Gastroesophageal sphincter (tissue), 3 donors: ENCODE measurements around the gene IRX4.

Experiments
- CTCF ChIP-seq, 4 experiments: fragments of 200-600 bp in 2 of 4; fragments of 450-650 bp in 2 of 4; sonication (generic) in 1 of 4; IDR thresholded peaks; one replicate each; pipeline ENCODE4 v1.5.1; 2017 to 2019; ENCODE audit warnings: antibody characterized with exemption in 4 of 4, mild to moderate bottlenecking in 2 of 4, moderate library complexity in 2 of 4
- EP300 ChIP-seq: sonication (generic); formaldehyde crosslinking; IDR thresholded peaks from one replicate; pipeline ENCODE4 v1.6.1; 2017; ENCODE audit warnings: antibody characterized with exemption, mild to moderate bottlenecking
- POLR2A ChIP-seq, 2 donors: fragments of 450-650 bp; IDR thresholded peaks; one replicate each; pipeline ENCODE4 v1.6.1; 2017; ENCODE audit warnings: antibody characterized with exemption in 2 of 2, mild to moderate bottlenecking in 2 of 2, moderate library complexity in 1 of 2
- POLR2AphosphoS5 ChIP-seq: sonication (generic); formaldehyde crosslinking; IDR thresholded peaks from one replicate; pipeline ENCODE4 v1.6.1; 2017; ENCODE audit warnings: antibody characterized with exemption

GRCh38 chr5:1877103-1878049 lies 5.3 kb downstream of the IRX4 start:
- TF ChIP-seq POLR2AphosphoS5 (no peak), EP300 (no peak), CTCF (IDR thresholded peaks at IDR 0.05) (no peak), POLR2A (IDR thresholded peaks at IDR 0.05) (no peak)
